GM10266 (cell line): Measurements from ENCODE around the gene ABCC4.
"Not testable (repeated sequence)": the region's sequence is repeated elsewhere in the genome, so short reads cannot be mapped to it uniquely, and the experiment has no call there.

Source experiments
- DNase-seq: peaks from one replicate; pipeline ENCODE4 v3.0.0; 2012; ENCODE audit errors: extremely low spot score
- TF ChIP-seq, protein P1 (sequence below): IDR thresholded peaks from 2 replicates; pipeline ENCODE4 v1.5.1; 2012; ENCODE audit warnings: mild to moderate bottlenecking, low read depth; ENCODE audit not compliant: control insufficient read depth, insufficient read depth; ENCODE audit errors: missing control alignments

Gene ABCC4

DNA sequence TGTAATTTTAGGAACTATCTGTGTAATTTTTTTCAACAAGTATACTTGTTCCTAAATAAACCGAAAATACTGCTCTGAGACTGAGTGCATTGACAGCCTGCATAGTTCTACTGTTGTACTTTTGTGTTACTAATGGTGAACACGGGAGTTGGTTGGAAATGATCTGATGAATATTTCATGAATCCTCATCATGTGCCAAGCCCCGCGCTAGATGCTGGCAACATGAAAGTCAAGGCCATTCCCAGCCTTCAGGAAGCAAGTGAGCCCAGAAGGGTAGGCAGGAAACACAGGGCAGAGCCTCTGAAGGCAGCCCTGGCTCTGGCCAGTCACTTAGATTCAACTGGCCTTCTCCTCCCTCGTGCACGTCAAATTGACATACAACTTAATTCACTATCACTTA lies 106.1 kb downstream of the ABCC4 start:
- TF ChIP-seq, protein P1, sequence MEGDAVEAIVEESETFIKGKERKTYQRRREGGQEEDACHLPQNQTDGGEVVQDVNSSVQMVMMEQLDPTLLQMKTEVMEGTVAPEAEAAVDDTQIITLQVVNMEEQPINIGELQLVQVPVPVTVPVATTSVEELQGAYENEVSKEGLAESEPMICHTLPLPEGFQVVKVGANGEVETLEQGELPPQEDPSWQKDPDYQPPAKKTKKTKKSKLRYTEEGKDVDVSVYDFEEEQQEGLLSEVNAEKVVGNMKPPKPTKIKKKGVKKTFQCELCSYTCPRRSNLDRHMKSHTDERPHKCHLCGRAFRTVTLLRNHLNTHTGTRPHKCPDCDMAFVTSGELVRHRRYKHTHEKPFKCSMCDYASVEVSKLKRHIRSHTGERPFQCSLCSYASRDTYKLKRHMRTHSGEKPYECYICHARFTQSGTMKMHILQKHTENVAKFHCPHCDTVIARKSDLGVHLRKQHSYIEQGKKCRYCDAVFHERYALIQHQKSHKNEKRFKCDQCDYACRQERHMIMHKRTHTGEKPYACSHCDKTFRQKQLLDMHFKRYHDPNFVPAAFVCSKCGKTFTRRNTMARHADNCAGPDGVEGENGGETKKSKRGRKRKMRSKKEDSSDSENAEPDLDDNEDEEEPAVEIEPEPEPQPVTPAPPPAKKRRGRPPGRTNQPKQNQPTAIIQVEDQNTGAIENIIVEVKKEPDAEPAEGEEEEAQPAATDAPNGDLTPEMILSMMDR = no peak
- DNase-seq = no peak

DNA sequence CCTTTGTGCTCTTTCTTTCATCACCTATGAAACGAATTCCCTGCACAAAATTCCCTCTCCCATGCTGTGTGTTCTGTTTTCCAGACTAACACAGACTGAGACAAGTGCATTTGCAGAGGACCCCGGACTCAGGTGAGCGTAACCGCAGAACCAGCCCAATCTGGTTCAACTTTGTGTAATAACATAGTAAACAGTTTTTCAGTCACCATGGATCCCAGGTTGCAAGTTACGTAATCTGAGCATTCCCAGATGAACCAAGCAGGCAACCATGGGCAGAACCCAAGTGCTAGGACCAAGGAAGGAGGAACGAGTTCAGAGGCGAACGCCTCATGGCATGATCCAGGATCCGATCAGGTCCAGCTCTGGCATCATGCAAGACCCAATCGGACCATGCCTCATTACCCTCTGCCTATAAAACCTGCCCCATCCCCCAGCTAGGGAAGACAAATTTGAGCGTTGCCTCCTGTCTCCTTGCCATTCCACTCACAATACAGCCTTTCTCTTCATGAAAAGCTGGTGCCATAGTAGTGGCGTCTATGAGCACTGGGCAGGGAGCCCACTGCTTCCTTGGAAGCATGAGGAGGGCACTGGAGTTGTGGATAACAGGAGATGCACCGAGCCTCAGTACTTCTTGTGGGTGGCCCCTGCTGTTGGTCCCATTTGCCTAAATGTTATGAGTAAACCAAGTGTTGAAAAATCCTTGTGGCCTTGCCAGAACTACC lies 107.6 kb downstream of the ABCC4 start:
- no peak for DNase-seq
- TF ChIP-seq, protein P1 = no peak

DNA sequence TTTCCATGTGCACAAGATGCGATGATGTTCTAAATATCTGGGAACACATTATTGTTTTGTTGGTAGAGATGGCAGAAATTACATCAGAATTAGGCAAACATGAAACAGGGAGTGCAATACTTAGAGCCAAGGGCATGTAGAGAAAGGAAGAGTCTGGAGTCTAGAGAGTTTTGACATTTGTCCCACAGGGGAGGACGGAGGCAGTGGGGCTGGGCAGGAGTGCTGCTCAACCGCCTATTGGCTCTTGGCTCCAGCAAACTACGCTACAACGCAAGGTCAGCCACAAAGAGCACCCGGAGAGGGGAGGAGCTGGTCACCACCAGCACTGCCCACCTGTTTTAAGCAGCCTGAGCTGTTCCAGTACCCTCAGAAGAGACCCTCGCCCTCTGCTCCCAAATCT lies 108.3 kb downstream of the ABCC4 start:
- TF ChIP-seq, protein P1 = no peak
- DNase-seq = no peak

DNA sequence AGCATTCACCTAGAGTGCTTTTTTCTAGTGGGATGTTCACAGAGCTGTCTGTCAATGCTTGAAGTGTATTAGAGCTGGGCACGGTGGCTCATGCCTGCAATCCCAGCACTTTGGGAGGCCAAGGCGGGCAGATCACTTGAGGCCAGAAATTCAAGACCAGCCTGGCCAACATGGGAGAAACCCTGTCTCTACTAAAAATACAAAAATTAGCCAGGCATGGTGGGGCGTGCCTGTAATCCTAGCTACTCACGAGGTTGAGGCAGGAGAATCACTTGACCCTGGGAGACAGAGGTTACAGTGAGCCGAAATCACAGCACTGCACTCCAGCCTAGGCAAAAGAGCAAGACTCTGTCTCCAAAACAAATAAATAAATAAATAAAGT lies 108.7 kb downstream of the ABCC4 start:
- DNase-seq = not testable (repeated sequence)

DNA sequence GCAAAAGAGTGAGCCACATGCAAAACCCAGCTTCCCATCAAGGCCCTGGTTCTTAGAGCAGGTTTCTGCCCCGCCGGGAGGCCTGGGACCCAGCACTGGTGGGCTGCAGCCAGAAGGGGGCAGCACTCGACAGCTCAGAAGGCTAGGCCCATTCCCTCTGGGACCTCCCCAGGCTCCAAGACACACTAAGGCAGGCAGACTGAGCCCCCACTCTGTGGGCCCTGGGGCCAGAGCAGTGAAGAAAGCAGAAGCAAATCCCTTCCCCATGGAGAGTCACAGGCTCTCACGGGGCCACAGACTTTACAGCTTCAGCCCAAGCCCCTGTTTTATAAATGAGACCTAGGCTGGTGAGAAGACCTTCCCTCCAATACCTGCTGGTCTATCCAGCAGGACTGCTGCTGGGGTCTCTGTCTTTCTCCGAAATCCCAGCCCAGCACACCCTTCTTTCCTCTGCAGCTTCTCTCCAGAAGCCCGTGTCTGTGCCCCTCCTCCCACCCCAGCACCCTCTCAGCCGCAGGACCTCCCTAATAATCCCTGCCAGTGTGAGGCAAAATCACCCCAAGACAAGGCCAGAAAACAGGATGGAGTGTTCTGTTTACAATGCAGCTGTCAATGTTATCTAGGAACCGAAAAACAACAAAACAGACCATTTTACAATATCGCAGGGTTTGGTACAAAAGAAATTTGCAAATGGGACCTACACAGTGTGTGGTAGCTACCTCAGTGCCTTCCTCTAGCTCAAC lies 109.3 kb downstream of the ABCC4 start:
- TF ChIP-seq, protein P1 = peak; percentile 93
- peak; percentile 61 for DNase-seq

DNA sequence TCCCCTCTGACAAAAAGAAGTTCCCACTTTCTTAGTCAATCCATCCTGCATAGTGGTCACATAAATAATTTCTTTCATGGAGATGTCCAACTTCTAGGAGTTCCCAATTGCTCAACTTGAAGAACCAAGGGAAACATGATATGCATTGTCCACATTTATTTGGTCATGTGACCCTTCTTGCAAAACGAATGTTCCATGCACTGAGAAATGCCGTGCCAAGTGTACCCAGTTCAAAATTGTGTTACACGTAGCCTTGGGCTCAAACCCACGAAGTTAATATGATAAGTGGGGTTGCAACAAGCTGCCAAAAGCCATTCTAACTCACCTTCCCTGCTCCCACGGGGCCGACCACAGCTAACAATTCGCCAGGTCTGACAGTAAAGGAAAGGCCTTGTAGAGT lies 113.1 kb downstream of the ABCC4 start:
- TF ChIP-seq, protein P1 = no peak
- DNase-seq = no peak

DNA sequence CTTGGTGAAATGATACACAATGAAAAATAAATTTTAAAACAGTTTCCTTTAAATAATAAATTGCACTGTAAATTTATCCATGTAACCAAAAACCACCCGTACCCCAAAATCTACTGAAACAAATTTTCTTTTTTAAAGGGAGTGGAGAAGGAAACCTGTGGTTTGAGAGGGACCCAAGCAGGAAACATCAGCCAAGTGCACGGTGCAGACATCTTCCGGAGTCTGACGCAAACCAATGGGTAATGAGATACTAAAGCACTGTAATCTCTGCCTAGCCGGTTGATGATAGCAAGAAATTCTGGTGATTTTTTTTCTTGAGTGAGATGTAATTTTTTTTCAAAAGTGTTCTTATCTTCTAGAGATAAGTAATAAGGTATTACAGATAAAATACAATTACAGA lies 115.4 kb downstream of the ABCC4 start:
- TF ChIP-seq, protein P1 = no peak
- DNase-seq = no peak
